Endothelial cell of umbilical vein (primary cell): ENCODE data around the gene SAPCD2. TPM values are rescaled to one million over a fixed set of nuclear protein-coding genes. Genes with fewer than 3 reads are reported as not detected.

ENCODE experiments used
- BruUV-seq: library from RNA; stranded (reverse); fragments of 400-500 nt; replicated peaks from 2 replicates; lab custom pipeline; 2021; lab: Mats Ljungman, UMichigan
- CTCF ChIA-PET: fragments of 300-600, 350-600 bp; sonication (Branson Sonifier 250); formaldehyde crosslinking; loops from one replicate; lab custom pipeline; 2021; ENCODE audit warnings: antibody characterized with exemption, inconsistent platforms; lab: Charles Lee
- POLR2A ChIA-PET: fragments of 300-600, 350-600 bp; sonication (Branson Sonifier 250); formaldehyde crosslinking; loops from one replicate; lab custom pipeline; 2021; ENCODE audit warnings: antibody characterized with exemption, inconsistent platforms; lab: Charles Lee
- DNase-seq: peaks from one replicate; pipeline ENCODE4 v3.0.0-alpha.2; 2011; ENCODE audit warnings: low read depth, low spot score
- FAIRE-seq: peaks from 2 replicates; lab custom pipeline; 2011; peaks lifted over from hg19 to GRCh38; lab: Jason Lieb, UNC
- H2AFZ ChIP-seq: 2 replicates; pipeline ENCODE4 v1.6.0; 2012; ENCODE audit warnings: low read depth, low read length, control low read depth, inconsistent platforms
- H3K27ac ChIP-seq: 2 replicates; pipeline ENCODE4 v1.5.1; 2011; ENCODE audit warnings: low read depth, mild to moderate bottlenecking, control low read depth, low read length, moderate library complexity; ENCODE audit not compliant: insufficient read depth
- H3K27me3 ChIP-seq, 2 experiments: 2 replicates each; pipeline versions ENCODE4 v1.6.0 to v1.6.1; 2011; ENCODE audit warnings: low read length in 2 of 2, mixed read lengths in 1 of 2; ENCODE audit not compliant: control insufficient read depth in 2 of 2, insufficient read depth in 2 of 2
- H3K36me3 ChIP-seq, 2 experiments: 2 replicates in 1 of 2; 3 replicates in 1 of 2; pipeline ENCODE4 v1.5.1; 2011; ENCODE audit warnings: low read length in 2 of 2, mild to moderate bottlenecking in 1 of 2, moderate library complexity in 1 of 2; ENCODE audit not compliant: control insufficient read depth in 2 of 2, insufficient read depth in 2 of 2; ENCODE audit errors: extremely low read depth in 1 of 2
- H3K4me1 ChIP-seq: 3 replicates; pipeline ENCODE4 v1.5.1; 2011; ENCODE audit warnings: mild to moderate bottlenecking, low read length; ENCODE audit not compliant: control insufficient read depth, insufficient read depth; ENCODE audit errors: extremely low read depth
- H3K4me2 ChIP-seq: 2 replicates; pipeline ENCODE4 v1.6.1; 2011; ENCODE audit warnings: low read length, control low read depth, mixed read lengths; ENCODE audit not compliant: insufficient read depth
- H3K4me3 ChIP-seq, 3 experiments: fragments of 200-600 bp in 1 of 3; sonication (generic), shearing (Covaris generic) in 1 of 3; replicated peaks in 1 of 3; 2 replicates each; pipeline ENCODE4 v1.5.1; 2011 to 2016; ENCODE audit warnings: control low read depth in 3 of 3, low read length in 3 of 3, mild to moderate bottlenecking in 2 of 3, inconsistent platforms in 1 of 3, low read depth in 1 of 3, moderate library complexity in 1 of 3; ENCODE audit not compliant: insufficient read depth in 1 of 3
- H3K79me2 ChIP-seq: 2 replicates; pipeline ENCODE4 v1.6.0; 2012; ENCODE audit warnings: low read length, inconsistent platforms; ENCODE audit not compliant: control insufficient read depth, insufficient read depth
- H3K9ac ChIP-seq: replicated peaks from 2 replicates; pipeline ENCODE3; 2011; ENCODE audit warnings: low read length, control low read depth; ENCODE audit not compliant: insufficient read depth; ENCODE audit errors: extremely low read depth
- H3K9me1 ChIP-seq: replicated peaks from 3 replicates; pipeline ENCODE4 v1.6.0; 2011; ENCODE audit warnings: mild to moderate bottlenecking, low read length; ENCODE audit not compliant: control insufficient read depth, insufficient read depth; ENCODE audit errors: extremely low read depth
- H3K9me3 ChIP-seq: replicated peaks from 2 replicates; pipeline ENCODE4 v1.5.1; 2012; ENCODE audit warnings: low read length, inconsistent platforms; ENCODE audit not compliant: control insufficient read depth, insufficient read depth
- H4K20me1 ChIP-seq: replicated peaks from 2 replicates; pipeline ENCODE3; 2011; ENCODE audit warnings: mild to moderate bottlenecking, low read length; ENCODE audit not compliant: control insufficient read depth, insufficient read depth; ENCODE audit errors: extremely low read depth
- EZH2 ChIP-seq: IDR thresholded peaks from 2 replicates; pipeline ENCODE4 v1.6.1; 2012; ENCODE audit warnings: borderline replicate concordance, low read depth, mild to moderate bottlenecking, moderate library complexity, low read length, inconsistent platforms; ENCODE audit not compliant: severe bottlenecking
- FOS ChIP-seq: IDR thresholded peaks from 2 replicates; pipeline ENCODE4 v1.6.1; 2011; ENCODE audit warnings: mild to moderate bottlenecking, low read length, moderate library complexity, borderline replicate concordance; ENCODE audit not compliant: insufficient read depth
- JUN ChIP-seq: IDR thresholded peaks from 2 replicates; pipeline ENCODE4 v1.6.1; 2011; ENCODE audit warnings: borderline replicate concordance, low read depth; ENCODE audit not compliant: insufficient read length, insufficient read depth
- dilution Hi-C: fragments of 300-500 bp; cut with MboI; formaldehyde crosslinking; loops from one replicate; pipeline ENCODE4 v1.15.0; 2019; ENCODE audit warnings: low sequenced_read_pairs; ENCODE audit not compliant: extremely low pct_ligation_motif_present
- intact Hi-C: fragments of 100-400 bp; cut with micrococcal nuclease; formaldehyde crosslinking; loops from one replicate; pipeline ENCODE4 v1.10.0; 2022
- polyA plus RNA-seq, 4 experiments: library from polyadenylated mRNA; depleted of rRNA in 3 of 4; stranded (reverse) in 3 of 4; unstranded in 1 of 4; fragments of >200 nt; gene quantifications; 2 replicates each; pipeline versions ENCODE4 v1.2.1 to v1.2.3, GENCODE V29; 2011 to 2012; ENCODE audit warnings: missing spikeins in 1 of 4
- total RNA-seq: library from RNA; stranded (reverse); gene quantifications from 2 replicates; pipeline ENCODE4 v1.2.3, GENCODE V29; 2021
- TF ChIP-seq, protein P1 (sequence below), 2 donors: IDR thresholded peaks; 1 replicate in 1 of 2; 2 replicates in 1 of 2; pipeline ENCODE4 v1.5.1; 2011; ENCODE audit warnings: low read length in 2 of 2, mild to moderate bottlenecking in 2 of 2, moderate library complexity in 2 of 2, control low read depth in 1 of 2, inconsistent platforms in 1 of 2, low read depth in 1 of 2; ENCODE audit not compliant: insufficient read depth in 1 of 2; ENCODE audit errors: extremely low read depth in 1 of 2

The SAPCD2 gene
- total and polyA plus RNA-seq, 2 donors (not counting 3 experiments of a cell fraction or from before 2014, with no cell fraction given), result 11.5 to 27.8 TPM

DNA sequence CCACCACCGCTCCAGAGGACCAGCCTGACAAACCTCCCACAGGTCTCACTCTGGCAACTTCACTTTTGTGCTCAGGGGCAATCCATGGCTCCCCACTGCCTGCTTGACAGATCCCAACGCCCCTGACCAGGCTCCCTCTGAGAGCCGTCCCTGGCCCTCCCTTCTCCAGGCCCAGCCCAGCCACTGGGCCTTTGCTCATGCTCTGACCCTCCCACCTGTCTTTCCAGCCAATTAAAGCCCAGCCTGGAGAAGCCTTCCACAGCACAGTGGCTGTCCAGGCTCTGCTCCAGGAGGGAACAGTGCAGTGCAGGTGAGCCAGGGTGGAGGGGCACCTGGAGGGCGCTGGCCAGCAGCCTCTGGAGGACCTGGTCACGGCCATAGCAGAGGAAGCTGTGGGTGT lies 19.8 kb downstream of the SAPCD2 start:
- no peak for TF ChIP-seq EZH2
- TF ChIP-seq, protein P1, sequence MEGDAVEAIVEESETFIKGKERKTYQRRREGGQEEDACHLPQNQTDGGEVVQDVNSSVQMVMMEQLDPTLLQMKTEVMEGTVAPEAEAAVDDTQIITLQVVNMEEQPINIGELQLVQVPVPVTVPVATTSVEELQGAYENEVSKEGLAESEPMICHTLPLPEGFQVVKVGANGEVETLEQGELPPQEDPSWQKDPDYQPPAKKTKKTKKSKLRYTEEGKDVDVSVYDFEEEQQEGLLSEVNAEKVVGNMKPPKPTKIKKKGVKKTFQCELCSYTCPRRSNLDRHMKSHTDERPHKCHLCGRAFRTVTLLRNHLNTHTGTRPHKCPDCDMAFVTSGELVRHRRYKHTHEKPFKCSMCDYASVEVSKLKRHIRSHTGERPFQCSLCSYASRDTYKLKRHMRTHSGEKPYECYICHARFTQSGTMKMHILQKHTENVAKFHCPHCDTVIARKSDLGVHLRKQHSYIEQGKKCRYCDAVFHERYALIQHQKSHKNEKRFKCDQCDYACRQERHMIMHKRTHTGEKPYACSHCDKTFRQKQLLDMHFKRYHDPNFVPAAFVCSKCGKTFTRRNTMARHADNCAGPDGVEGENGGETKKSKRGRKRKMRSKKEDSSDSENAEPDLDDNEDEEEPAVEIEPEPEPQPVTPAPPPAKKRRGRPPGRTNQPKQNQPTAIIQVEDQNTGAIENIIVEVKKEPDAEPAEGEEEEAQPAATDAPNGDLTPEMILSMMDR (IDR thresholded peaks at IDR 0.05; ENCODE audit: extremely low read depth in 1 of 2, insufficient read depth in 1 of 2, low read depth in 1 of 2, low read length in 2 of 2), result no peak
- no peak for TF ChIP-seq JUN
- no peak for TF ChIP-seq FOS
- Histone ChIP-seq H3K27me3 (peaks cover 8 to 21% of the 10 kb centered on the region in 2 experiments), H3K9me3 (no peaks in the 10 kb centered on the region), H3K4me1 (peaks cover 4% of the 10 kb centered on the region), H3K9ac (no peak overlapping the region), H4K20me1 (no peaks in the 10 kb centered on the region), H3K79me2 (peaks cover 2% of the 10 kb centered on the region), H3K27ac (no peak overlapping the region), H3K36me3 (no peaks in the 10 kb centered on the region), H3K4me2 (no peak overlapping the region), H3K4me3 (no peak overlapping the region), H3K9me1 (no peaks in the 10 kb centered on the region), H2AFZ (no peak overlapping the region)
- DNase-seq, result no peak
- dilution Hi-C loops (no loop called here), intact Hi-C loops (no loop called here)
- ChIA-PET POLR2A (no interaction called here), CTCF (interaction anchor here (2.5 to 4.7 kb wide), 2 partner anchors 8 to 18 kb away, joined by 12 to 152 read pairs; partner anchors contain the start of gene SAPCD2)
- no peak for FAIRE-seq
- no TSS peak for BruUV-seq
